HepG2 (cell line): ENCODE data around the gene ZNF771. TPM values are rescaled to one million over a fixed set of nuclear protein-coding genes. Genes with fewer than 3 reads are reported as not detected.

ENCODE experiments used
- ETV6 ChIP-seq: sonication (generic); formaldehyde crosslinking; conservative IDR thresholded peaks from 2 replicates; pipeline ENCODE4 v1.4.0; 2020; ENCODE audit warnings: missing genetic modification reagents
- HOXA7 ChIP-seq: sonication (generic); formaldehyde crosslinking; IDR thresholded peaks from 2 replicates; pipeline ENCODE4 v1.8.1; 2022; ENCODE audit warnings: mild to moderate bottlenecking, missing genetic modification reagents, moderate library complexity
- MIER3 ChIP-seq: IDR thresholded peaks from 2 replicates; pipeline ENCODE4 v1.6.1; 2016; ENCODE audit warnings: missing compliant biosample characterization, borderline replicate concordance
- NFKB2 ChIP-seq: sonication (generic); formaldehyde crosslinking; IDR thresholded peaks from 2 replicates; pipeline ENCODE4 v1.4.0; 2020; ENCODE audit warnings: missing genetic modification reagents, borderline replicate concordance
- POLR2AphosphoS5 ChIP-seq: IDR thresholded peaks from 2 replicates; pipeline ENCODE4 v1.6.1; 2012; ENCODE audit warnings: low read depth, low read length
- RBM39 ChIP-seq: fragments of 200-400 bp; formaldehyde crosslinking; IDR thresholded peaks from one replicate; pipeline ENCODE4 v1.6.1; 2018; ENCODE audit warnings: antibody characterized with exemption, mild to moderate bottlenecking, low read depth, low read length; ENCODE audit not compliant: poor library complexity, severe bottlenecking
- RFX3 ChIP-seq: IDR thresholded peaks from 2 replicates; pipeline ENCODE4 v1.6.1; 2016; ENCODE audit warnings: missing biosample characterization, missing genetic modification reagents
- ZBED4 ChIP-seq: sonication (generic); formaldehyde crosslinking; IDR thresholded peaks from 2 replicates; pipeline ENCODE4 v1.4.0; 2020; ENCODE audit warnings: missing genetic modification reagents, borderline replicate concordance
- ZNF225 ChIP-seq: sonication (generic); formaldehyde crosslinking; IDR thresholded peaks from 2 replicates; pipeline ENCODE4 v1.4.0; 2020; ENCODE audit warnings: mild to moderate bottlenecking, missing genetic modification reagents
- ZNF280B ChIP-seq: sonication (generic); formaldehyde crosslinking; IDR thresholded peaks from 2 replicates; pipeline ENCODE4 v1.5.0; 2020; ENCODE audit warnings: missing genetic modification reagents, mild to moderate bottlenecking, borderline replicate concordance
- ZNF557 ChIP-seq: sonication (generic); formaldehyde crosslinking; IDR thresholded peaks from 2 replicates; pipeline ENCODE4 v1.4.0; 2020; ENCODE audit warnings: missing genetic modification reagents
- ZNF572 ChIP-seq: sonication (generic); formaldehyde crosslinking; IDR thresholded peaks from 2 replicates; pipeline ENCODE4 v1.5.1; 2020; ENCODE audit warnings: mild to moderate bottlenecking, missing genetic modification reagents
- ZNF772 ChIP-seq: sonication (generic); formaldehyde crosslinking; IDR thresholded peaks from 2 replicates; pipeline ENCODE4 v1.5.0; 2020; ENCODE audit warnings: mild to moderate bottlenecking, missing genetic modification reagents
- polyA plus RNA-seq, 8 experiments: library from polyadenylated mRNA; depleted of rRNA in 3 of 8; stranded (reverse) in 7 of 8; unstranded in 1 of 8; fragments of >200 nt; fragmentation: Illumina TruSeq in 4 of 8; extraction: Trizol in 4 of 8; gene quantifications; 2 replicates each; pipeline versions ENCODE4 v1.2.1 to v1.2.3, GENCODE V29; 2011 to 2016; ENCODE audit warnings: low read depth in 4 of 8, missing spikeins in 1 of 8, mixed read lengths in 1 of 8; ENCODE audit not compliant: insufficient read depth in 1 of 8
- total RNA-seq, 5 experiments: library from RNA; depleted of rRNA; stranded (reverse); fragments of >200 nt; fragmentation: Illumina TruSeq; extraction: Trizol; gene quantifications; 2 replicates each; pipeline ENCODE4 v1.2.3, GENCODE V29; 2016; ENCODE audit warnings: low read depth in 1 of 5
- TF ChIP-seq, protein P1 (sequence below), 2 experiments: sonication (generic) in 1 of 2; formaldehyde crosslinking in 1 of 2; IDR thresholded peaks; 2 replicates each; pipeline versions ENCODE4 v1.4.0 to v1.6.1; 2016 to 2020; ENCODE audit warnings: borderline replicate concordance in 1 of 2, low read depth in 1 of 2, mild to moderate bottlenecking in 1 of 2, missing genetic modification reagents in 1 of 2
- TF ChIP-seq, protein P2 (sequence below): sonication (generic); formaldehyde crosslinking; IDR thresholded peaks from 2 replicates; pipeline ENCODE4 v1.5.0; 2020; ENCODE audit warnings: missing genetic modification reagents

The ZNF771 gene
- total and polyA plus RNA-seq, 2 of the 13 experiments (the other 11 are each of a cell fraction or from before 2014, with no cell fraction given), result 5.0 to 11.8 TPM

- no peak; the same call in 1 of the 2 replicates for TF ChIP-seq POLR2AphosphoS5
- peak; percentile 70; the same call in 1 of the 2 replicates for TF ChIP-seq ZNF772 (CRISPR knock-in tag)
- TF ChIP-seq NFKB2, result peak; percentile 78; the same call in 1 of the 2 replicates
- no peak; the same call in 1 of the 2 replicates for TF ChIP-seq ZNF225 (CRISPR knock-in tag)
- TF ChIP-seq, protein P1, sequence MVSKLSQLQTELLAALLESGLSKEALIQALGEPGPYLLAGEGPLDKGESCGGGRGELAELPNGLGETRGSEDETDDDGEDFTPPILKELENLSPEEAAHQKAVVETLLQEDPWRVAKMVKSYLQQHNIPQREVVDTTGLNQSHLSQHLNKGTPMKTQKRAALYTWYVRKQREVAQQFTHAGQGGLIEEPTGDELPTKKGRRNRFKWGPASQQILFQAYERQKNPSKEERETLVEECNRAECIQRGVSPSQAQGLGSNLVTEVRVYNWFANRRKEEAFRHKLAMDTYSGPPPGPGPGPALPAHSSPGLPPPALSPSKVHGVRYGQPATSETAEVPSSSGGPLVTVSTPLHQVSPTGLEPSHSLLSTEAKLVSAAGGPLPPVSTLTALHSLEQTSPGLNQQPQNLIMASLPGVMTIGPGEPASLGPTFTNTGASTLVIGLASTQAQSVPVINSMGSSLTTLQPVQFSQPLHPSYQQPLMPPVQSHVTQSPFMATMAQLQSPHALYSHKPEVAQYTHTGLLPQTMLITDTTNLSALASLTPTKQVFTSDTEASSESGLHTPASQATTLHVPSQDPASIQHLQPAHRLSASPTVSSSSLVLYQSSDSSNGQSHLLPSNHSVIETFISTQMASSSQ (IDR thresholded peaks at IDR 0.05; ENCODE audit: low read depth), result no peak
- TF ChIP-seq, protein P1 (CRISPR knock-in tag; IDR thresholded peaks at IDR 0.05; ENCODE audit: borderline replicate concordance), result no peak; the same call in 1 of the 2 replicates
- 0 out of 2 replicates have a peak, but pooled peaks have one; percentile 53 for TF ChIP-seq MIER3
- TF ChIP-seq ZNF280B (CRISPR knock-in tag), result no peak; the same call in 1 of the 2 replicates
- TF ChIP-seq ZNF557 (CRISPR knock-in tag), result no peak
- TF ChIP-seq RFX3, result no peak
- no peak for TF ChIP-seq ZNF572 (CRISPR knock-in tag)
- peak; percentile 62 for TF ChIP-seq RBM39
- TF ChIP-seq, protein P2, sequence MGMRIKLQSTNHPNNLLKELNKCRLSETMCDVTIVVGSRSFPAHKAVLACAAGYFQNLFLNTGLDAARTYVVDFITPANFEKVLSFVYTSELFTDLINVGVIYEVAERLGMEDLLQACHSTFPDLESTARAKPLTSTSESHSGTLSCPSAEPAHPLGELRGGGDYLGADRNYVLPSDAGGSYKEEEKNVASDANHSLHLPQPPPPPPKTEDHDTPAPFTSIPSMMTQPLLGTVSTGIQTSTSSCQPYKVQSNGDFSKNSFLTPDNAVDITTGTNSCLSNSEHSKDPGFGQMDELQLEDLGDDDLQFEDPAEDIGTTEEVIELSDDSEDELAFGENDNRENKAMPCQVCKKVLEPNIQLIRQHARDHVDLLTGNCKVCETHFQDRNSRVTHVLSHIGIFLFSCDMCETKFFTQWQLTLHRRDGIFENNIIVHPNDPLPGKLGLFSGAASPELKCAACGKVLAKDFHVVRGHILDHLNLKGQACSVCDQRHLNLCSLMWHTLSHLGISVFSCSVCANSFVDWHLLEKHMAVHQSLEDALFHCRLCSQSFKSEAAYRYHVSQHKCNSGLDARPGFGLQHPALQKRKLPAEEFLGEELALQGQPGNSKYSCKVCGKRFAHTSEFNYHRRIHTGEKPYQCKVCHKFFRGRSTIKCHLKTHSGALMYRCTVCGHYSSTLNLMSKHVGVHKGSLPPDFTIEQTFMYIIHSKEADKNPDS (CRISPR knock-in tag), result no peak
- 0 out of 2 replicates have a peak, but pooled peaks have one; percentile 22 for TF ChIP-seq ZBED4 (CRISPR knock-in tag)
- TF ChIP-seq ETV6 (CRISPR knock-in tag), result peak; percentile 78; the same call in 1 of the 2 replicates
- TF ChIP-seq HOXA7, result no peak
Observed at GRCh38 chr16:30409125-30410060, 2.0 kb downstream of the ZNF771 start (continued).
